Breast epithelium (tissue), 3 donors: ENCODE data around the gene SIK2.

ENCODE experiments used
- POLR2A ChIP-seq: fragments of 450-650 bp; IDR thresholded peaks from one replicate; pipeline ENCODE4 v1.6.1; 2016; ENCODE audit warnings: antibody characterized with exemption, mild to moderate bottlenecking, moderate library complexity
- POLR2AphosphoS5 ChIP-seq, 3 donors: sonication (generic); formaldehyde crosslinking; IDR thresholded peaks; one replicate each; pipeline ENCODE4 v1.6.1; 2017; ENCODE audit warnings: antibody characterized with exemption in 3 of 3
- TF ChIP-seq, protein P1 (sequence below), 3 donors: fragments of 450-650 bp; IDR thresholded peaks; one replicate each; pipeline ENCODE4 v1.5.1; 2016 to 2017; ENCODE audit warnings: antibody characterized with exemption in 3 of 3, mild to moderate bottlenecking in 3 of 3, moderate library complexity in 3 of 3

GRCh38 chr11:111707039-111707690 is 104.9 kb downstream of the SIK2 start:
- TF ChIP-seq, protein P1, sequence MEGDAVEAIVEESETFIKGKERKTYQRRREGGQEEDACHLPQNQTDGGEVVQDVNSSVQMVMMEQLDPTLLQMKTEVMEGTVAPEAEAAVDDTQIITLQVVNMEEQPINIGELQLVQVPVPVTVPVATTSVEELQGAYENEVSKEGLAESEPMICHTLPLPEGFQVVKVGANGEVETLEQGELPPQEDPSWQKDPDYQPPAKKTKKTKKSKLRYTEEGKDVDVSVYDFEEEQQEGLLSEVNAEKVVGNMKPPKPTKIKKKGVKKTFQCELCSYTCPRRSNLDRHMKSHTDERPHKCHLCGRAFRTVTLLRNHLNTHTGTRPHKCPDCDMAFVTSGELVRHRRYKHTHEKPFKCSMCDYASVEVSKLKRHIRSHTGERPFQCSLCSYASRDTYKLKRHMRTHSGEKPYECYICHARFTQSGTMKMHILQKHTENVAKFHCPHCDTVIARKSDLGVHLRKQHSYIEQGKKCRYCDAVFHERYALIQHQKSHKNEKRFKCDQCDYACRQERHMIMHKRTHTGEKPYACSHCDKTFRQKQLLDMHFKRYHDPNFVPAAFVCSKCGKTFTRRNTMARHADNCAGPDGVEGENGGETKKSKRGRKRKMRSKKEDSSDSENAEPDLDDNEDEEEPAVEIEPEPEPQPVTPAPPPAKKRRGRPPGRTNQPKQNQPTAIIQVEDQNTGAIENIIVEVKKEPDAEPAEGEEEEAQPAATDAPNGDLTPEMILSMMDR (IDR thresholded peaks at IDR 0.05), result no peak
- no peak for TF ChIP-seq POLR2A
- peak in 1 of 3 donors; percentile 33 for TF ChIP-seq POLR2AphosphoS5 (IDR thresholded peaks at IDR 0.05)
